ENCODE measurements around the gene CCDC184. TPM values are rescaled to one million over a fixed set of nuclear protein-coding genes. Genes with fewer than 3 reads are reported as not detected.

CCDC184 gene
- total RNA-seq, 1 experiment from 2014 or later, result 0.74 TPM

DNA sequence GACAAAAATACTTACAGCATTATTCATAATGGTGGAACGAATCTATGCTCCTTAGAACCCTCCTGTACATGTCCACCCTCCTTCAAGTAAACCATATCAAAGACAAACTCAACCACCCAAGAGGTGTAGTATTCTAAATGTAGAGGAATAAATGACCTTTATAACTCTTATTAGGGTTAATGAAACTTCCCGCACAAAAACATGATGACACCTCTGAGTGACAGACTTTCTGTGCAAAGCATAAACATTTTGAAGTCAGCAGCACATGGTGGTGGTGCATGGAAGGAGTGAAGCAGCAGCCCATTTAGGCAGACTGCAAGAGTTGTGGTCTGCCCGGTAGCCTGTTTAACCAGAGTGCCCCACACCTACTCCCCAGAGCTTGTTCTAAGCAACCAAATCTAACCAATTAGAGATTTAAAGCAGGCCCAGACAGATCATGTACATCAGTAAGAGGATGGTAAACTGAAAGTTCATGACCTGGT, 25.5 kb upstream of the CCDC184 start:
- peak overlapping the region; percentile 98 for H3K4me3 ChIP-seq (ENCODE audit: low read depth in 2 of 2, low read length in 2 of 2)
- in situ Hi-C loops (cut with HindIII; ENCODE audit: low pct_unique_long_range_greater_than_20kb, low sequenced_read_pairs) (no loop called here), intact Hi-C loops (cut with micrococcal nuclease; ENCODE audit: unreplicated experiment) (loop anchor here (10.0 kb wide), 1 partner anchor 53 kb away; the partner anchor contains the start of gene SENP1)
- DNase-seq (ENCODE audit: low read depth, low spot score) (no peak), ATAC-seq (no peak)
- POLR2A ChIA-PET, result no interaction called here
- H3K27me3 ChIP-seq (ENCODE audit: control insufficient read depth, insufficient read depth, low read length), result no peaks in the 10 kb centered on the region
- no peaks in the 10 kb centered on the region; the same call in 1 of the 2 replicates for H3K36me3 ChIP-seq (ENCODE audit: control insufficient read depth, insufficient read depth, low read length)
- CTCF ChIA-PET, result interaction anchor here (0.6 kb wide), 1 partner anchor 452 kb away, joined by 10 read pairs; the partner anchor contains the start of gene RPAP3
- peaks cover 10% of the 10 kb centered on the region; the same call in 1 of the 2 replicates for H3K4me1 ChIP-seq (ENCODE audit: control insufficient read depth, insufficient read depth, low read length)
- H3K9me3 ChIP-seq (ENCODE audit: control insufficient read depth, insufficient read depth, low read depth, low read length), result no peaks in the 10 kb centered on the region
- TF ChIP-seq, protein P1, sequence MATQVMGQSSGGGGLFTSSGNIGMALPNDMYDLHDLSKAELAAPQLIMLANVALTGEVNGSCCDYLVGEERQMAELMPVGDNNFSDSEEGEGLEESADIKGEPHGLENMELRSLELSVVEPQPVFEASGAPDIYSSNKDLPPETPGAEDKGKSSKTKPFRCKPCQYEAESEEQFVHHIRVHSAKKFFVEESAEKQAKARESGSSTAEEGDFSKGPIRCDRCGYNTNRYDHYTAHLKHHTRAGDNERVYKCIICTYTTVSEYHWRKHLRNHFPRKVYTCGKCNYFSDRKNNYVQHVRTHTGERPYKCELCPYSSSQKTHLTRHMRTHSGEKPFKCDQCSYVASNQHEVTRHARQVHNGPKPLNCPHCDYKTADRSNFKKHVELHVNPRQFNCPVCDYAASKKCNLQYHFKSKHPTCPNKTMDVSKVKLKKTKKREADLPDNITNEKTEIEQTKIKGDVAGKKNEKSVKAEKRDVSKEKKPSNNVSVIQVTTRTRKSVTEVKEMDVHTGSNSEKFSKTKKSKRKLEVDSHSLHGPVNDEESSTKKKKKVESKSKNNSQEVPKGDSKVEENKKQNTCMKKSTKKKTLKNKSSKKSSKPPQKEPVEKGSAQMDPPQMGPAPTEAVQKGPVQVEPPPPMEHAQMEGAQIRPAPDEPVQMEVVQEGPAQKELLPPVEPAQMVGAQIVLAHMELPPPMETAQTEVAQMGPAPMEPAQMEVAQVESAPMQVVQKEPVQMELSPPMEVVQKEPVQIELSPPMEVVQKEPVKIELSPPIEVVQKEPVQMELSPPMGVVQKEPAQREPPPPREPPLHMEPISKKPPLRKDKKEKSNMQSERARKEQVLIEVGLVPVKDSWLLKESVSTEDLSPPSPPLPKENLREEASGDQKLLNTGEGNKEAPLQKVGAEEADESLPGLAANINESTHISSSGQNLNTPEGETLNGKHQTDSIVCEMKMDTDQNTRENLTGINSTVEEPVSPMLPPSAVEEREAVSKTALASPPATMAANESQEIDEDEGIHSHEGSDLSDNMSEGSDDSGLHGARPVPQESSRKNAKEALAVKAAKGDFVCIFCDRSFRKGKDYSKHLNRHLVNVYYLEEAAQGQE (IDR thresholded peaks at IDR 0.05; ENCODE audit: insufficient read depth in 1 of 2, low read depth in 2 of 2, low read length in 1 of 2), result no peak
- TF ChIP-seq SIN3A (IDR thresholded peaks at IDR 0.05; ENCODE audit: borderline replicate concordance, insufficient read depth, low read depth, low read length) (no peak), POLR2AphosphoS5 (IDR thresholded peaks at IDR 0.05; ENCODE audit: low read depth, low read length) (no peak), TCF7L2 (IDR thresholded peaks at IDR 0.05; ENCODE audit: low read depth, low read length) (no peak)
- TF ChIP-seq, protein P2, sequence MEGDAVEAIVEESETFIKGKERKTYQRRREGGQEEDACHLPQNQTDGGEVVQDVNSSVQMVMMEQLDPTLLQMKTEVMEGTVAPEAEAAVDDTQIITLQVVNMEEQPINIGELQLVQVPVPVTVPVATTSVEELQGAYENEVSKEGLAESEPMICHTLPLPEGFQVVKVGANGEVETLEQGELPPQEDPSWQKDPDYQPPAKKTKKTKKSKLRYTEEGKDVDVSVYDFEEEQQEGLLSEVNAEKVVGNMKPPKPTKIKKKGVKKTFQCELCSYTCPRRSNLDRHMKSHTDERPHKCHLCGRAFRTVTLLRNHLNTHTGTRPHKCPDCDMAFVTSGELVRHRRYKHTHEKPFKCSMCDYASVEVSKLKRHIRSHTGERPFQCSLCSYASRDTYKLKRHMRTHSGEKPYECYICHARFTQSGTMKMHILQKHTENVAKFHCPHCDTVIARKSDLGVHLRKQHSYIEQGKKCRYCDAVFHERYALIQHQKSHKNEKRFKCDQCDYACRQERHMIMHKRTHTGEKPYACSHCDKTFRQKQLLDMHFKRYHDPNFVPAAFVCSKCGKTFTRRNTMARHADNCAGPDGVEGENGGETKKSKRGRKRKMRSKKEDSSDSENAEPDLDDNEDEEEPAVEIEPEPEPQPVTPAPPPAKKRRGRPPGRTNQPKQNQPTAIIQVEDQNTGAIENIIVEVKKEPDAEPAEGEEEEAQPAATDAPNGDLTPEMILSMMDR (IDR thresholded peaks at IDR 0.05), result no peak; the same call in 1 of the 2 replicates
- no TSS peak for BruUV-seq (replicated peaks)
- H3K27ac ChIP-seq (ENCODE audit: low read length), result peak overlapping the region; percentile 94

DNA sequence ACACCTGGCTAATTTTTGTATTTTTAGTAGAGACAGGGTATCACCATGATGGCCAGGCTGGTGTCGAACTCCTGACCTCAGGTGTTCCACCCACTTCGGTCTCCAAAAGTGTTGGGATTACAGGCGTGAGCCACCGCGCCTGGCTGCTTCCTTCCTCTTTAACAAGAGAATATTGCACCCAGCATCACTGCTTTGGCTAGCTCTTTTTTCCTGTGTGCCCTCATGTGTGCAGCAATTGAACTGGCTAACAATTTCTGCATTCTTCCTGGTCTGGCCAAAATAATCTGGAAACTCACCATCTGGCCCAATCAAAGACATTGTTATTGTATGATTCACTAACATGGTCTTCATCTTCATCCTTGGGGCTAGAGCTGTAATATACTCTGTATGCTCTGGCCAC, 23.4 kb upstream of the CCDC184 start:
- DNase-seq (ENCODE audit: low read depth, low spot score) (no peak), ATAC-seq (no peak)
- peaks cover 10% of the 10 kb centered on the region; the same call in 1 of the 2 replicates for H3K4me1 ChIP-seq (ENCODE audit: control insufficient read depth, insufficient read depth, low read length)
- ChIA-PET POLR2A (no interaction called here), CTCF (interaction anchor here (0.5 kb wide), 1 partner anchor 76 kb away, joined by 7 read pairs; no protein-coding TSS in a partner anchor)
- no peaks in the 10 kb centered on the region; the same call in 1 of the 2 replicates for H3K36me3 ChIP-seq (ENCODE audit: control insufficient read depth, insufficient read depth, low read length)
- in situ Hi-C loops (cut with HindIII; ENCODE audit: low pct_unique_long_range_greater_than_20kb, low sequenced_read_pairs), result no loop called here
- no peak overlapping the region for H3K27ac ChIP-seq (ENCODE audit: low read length)
- H3K27me3 ChIP-seq (ENCODE audit: control insufficient read depth, insufficient read depth, low read length), result peaks cover 2% of the 10 kb centered on the region; the same call in 1 of the 2 replicates
- H3K9me3 ChIP-seq (ENCODE audit: control insufficient read depth, insufficient read depth, low read depth, low read length), result no peaks in the 10 kb centered on the region
- intact Hi-C loops (cut with micrococcal nuclease; ENCODE audit: unreplicated experiment), result loop anchor here (10.0 kb wide), 2 partner anchors 75 to 205 kb away; no protein-coding TSS in a partner anchor
- H3K4me3 ChIP-seq (ENCODE audit: low read depth in 2 of 2, low read length in 2 of 2), result no peak overlapping the region
- BruUV-seq (replicated peaks), result no TSS peak
- TF ChIP-seq, protein P2 (IDR thresholded peaks at IDR 0.05), result no peak
- TF ChIP-seq SIN3A (IDR thresholded peaks at IDR 0.05; ENCODE audit: borderline replicate concordance, insufficient read depth, low read depth, low read length), result no peak
- TF ChIP-seq POLR2AphosphoS5 (IDR thresholded peaks at IDR 0.05; ENCODE audit: low read depth, low read length), result no peak
- TF ChIP-seq, protein P1 (IDR thresholded peaks at IDR 0.05; ENCODE audit: insufficient read depth in 1 of 2, low read depth in 2 of 2, low read length in 1 of 2), result no peak
- TF ChIP-seq TCF7L2 (IDR thresholded peaks at IDR 0.05; ENCODE audit: low read depth, low read length), result no peak
